WTC11 (cell line): ENCODE results near the gene CAMTA1. TPM values are rescaled to one million over a fixed set of nuclear protein-coding genes. Genes with fewer than 3 reads are reported as not detected.
"Not testable (repeated sequence)": the region's sequence is repeated elsewhere in the genome, so short reads cannot be mapped to it uniquely, and the experiment has no call there.

Source experiments
- ATAC-seq: fragments of 200-7000 bp; cut with Tn5 transposase; 2 replicates; pipeline ENCODE4 v1.10.0; 2021; ENCODE audit warnings: mild to moderate bottlenecking, moderate library complexity
- CTCF ChIA-PET: fragments of 300-600 bp; sonication (Branson Sonifier 250); formaldehyde crosslinking; loops from one replicate; lab custom pipeline; 2021; ENCODE audit warnings: antibody characterized with exemption; lab: Charles Lee
- POLR2A ChIA-PET: fragments of 350-600 bp; sonication (Branson Sonifier 250); formaldehyde crosslinking; loops from one replicate; lab custom pipeline; 2021; ENCODE audit warnings: antibody characterized with exemption; lab: Charles Lee
- DNase-seq: peaks from one replicate; pipeline ENCODE4 v3.0.0; 2021; ENCODE audit warnings: low spot score
- H3K27ac Mint-ChIP-seq: 2 replicates; pipeline ENCODE4 v1.8.0; 2021; ENCODE audit warnings: mixed read lengths
- H3K27me3 Mint-ChIP-seq: 2 replicates; pipeline ENCODE4 v1.8.0; 2021; ENCODE audit warnings: low read depth, mild to moderate bottlenecking, moderate library complexity, mixed read lengths
- H3K36me3 Mint-ChIP-seq: 2 replicates; pipeline ENCODE4 v1.8.0; 2021; ENCODE audit warnings: mixed read lengths
- H3K4me1 Mint-ChIP-seq: 2 replicates; pipeline ENCODE4 v1.8.0; 2022; ENCODE audit warnings: mixed read lengths
- H3K4me3 Mint-ChIP-seq: 2 replicates; pipeline ENCODE4 v1.8.0; 2021; ENCODE audit warnings: mild to moderate bottlenecking, moderate library complexity, mixed read lengths
- H3K9me3 Mint-ChIP-seq: 2 replicates; pipeline ENCODE4 v1.8.0; 2021; ENCODE audit warnings: mixed read lengths
- GTF2I ChIP-seq: fragments of 250-450 bp; sonication (Bioruptor Pico); conservative IDR thresholded peaks from 2 replicates; pipeline ENCODE4 v1.4.0; 2021; ENCODE audit warnings: mild to moderate bottlenecking
- KAT7 ChIP-seq: sonication (generic); formaldehyde crosslinking; IDR thresholded peaks from 2 replicates; pipeline ENCODE4 v1.8.1; 2023; ENCODE audit warnings: missing genetic modification reagents, mild to moderate bottlenecking, borderline replicate concordance
- MYBL2 ChIP-seq: sonication (generic); formaldehyde crosslinking; IDR thresholded peaks from 2 replicates; pipeline ENCODE4 v1.8.1; 2023; ENCODE audit warnings: mild to moderate bottlenecking, moderate library complexity, missing genetic modification reagents
- NFATC4 ChIP-seq: fragments of 250-450 bp; sonication (Bioruptor Pico); IDR thresholded peaks from 2 replicates; pipeline ENCODE4 v1.9.0; 2021; ENCODE audit warnings: mild to moderate bottlenecking
- OVOL2 ChIP-seq: fragments of 250-450 bp; sonication (Bioruptor Pico); IDR thresholded peaks from 2 replicates; pipeline ENCODE4 v1.9.0; 2021; ENCODE audit warnings: mild to moderate bottlenecking, borderline replicate concordance
- TEAD1 ChIP-seq: sonication (generic); formaldehyde crosslinking; IDR thresholded peaks from 2 replicates; pipeline ENCODE4 v1.8.0; 2022; ENCODE audit warnings: mild to moderate bottlenecking, missing genetic modification reagents
- TP53 ChIP-seq: sonication (generic); formaldehyde crosslinking; IDR thresholded peaks from 2 replicates; pipeline ENCODE4 v1.8.1; 2023; ENCODE audit warnings: mild to moderate bottlenecking, missing genetic modification reagents
- ZBTB21 ChIP-seq: sonication (generic); formaldehyde crosslinking; IDR thresholded peaks from 2 replicates; pipeline ENCODE4 v1.8.1; 2023; ENCODE audit warnings: mild to moderate bottlenecking, missing genetic modification reagents, borderline replicate concordance
- ZNF423 ChIP-seq: fragments of 250-450 bp; sonication (Bioruptor Pico); IDR thresholded peaks from 2 replicates; pipeline ENCODE4 v2.1.2; 2022; ENCODE audit warnings: mild to moderate bottlenecking, moderate library complexity
- ZNF532 ChIP-seq: fragments of 250-450 bp; sonication (Bioruptor Pico); IDR thresholded peaks from 2 replicates; pipeline ENCODE4 v1.9.0; 2021; ENCODE audit warnings: mild to moderate bottlenecking, borderline replicate concordance
- total RNA-seq: library from RNA; stranded (reverse); gene quantifications from 3 replicates; pipeline ENCODE4 v1.2.3, GENCODE V29; 2021
- TF ChIP-seq, protein P1 (sequence below): sonication (generic); formaldehyde crosslinking; IDR thresholded peaks from 2 replicates; pipeline ENCODE4 v1.8.1; 2023; ENCODE audit warnings: mild to moderate bottlenecking, missing genetic modification reagents, moderate library complexity
- TF ChIP-seq, protein P2 (sequence below): sonication (generic); formaldehyde crosslinking; IDR thresholded peaks from 2 replicates; pipeline ENCODE4 v1.8.1; 2023; ENCODE audit warnings: mild to moderate bottlenecking, missing genetic modification reagents, borderline replicate concordance
- TF ChIP-seq, protein P3 (sequence below): sonication (generic); formaldehyde crosslinking; IDR thresholded peaks from 2 replicates; pipeline ENCODE4 v1.8.0; 2022; ENCODE audit warnings: mild to moderate bottlenecking, missing genetic modification reagents
- TF ChIP-seq, protein P4 (sequence below): sonication (generic); formaldehyde crosslinking; IDR thresholded peaks from 2 replicates; pipeline ENCODE4 v1.8.1; 2022; ENCODE audit warnings: missing genetic modification reagents, borderline replicate concordance
- TF ChIP-seq, protein P5 (sequence below): sonication (generic); formaldehyde crosslinking; IDR thresholded peaks from 2 replicates; pipeline ENCODE4 v1.8.0; 2023; ENCODE audit warnings: missing genetic modification reagents, mild to moderate bottlenecking, borderline replicate concordance

CAMTA1 gene
- total RNA-seq, 1 experiment from 2014 or later = 86.4 TPM

- TF ChIP-seq TP53 (CRISPR knock-in tag) = no peak
- no peak for TF ChIP-seq OVOL2 (CRISPR knock-in tag)
- TF ChIP-seq, protein P1, sequence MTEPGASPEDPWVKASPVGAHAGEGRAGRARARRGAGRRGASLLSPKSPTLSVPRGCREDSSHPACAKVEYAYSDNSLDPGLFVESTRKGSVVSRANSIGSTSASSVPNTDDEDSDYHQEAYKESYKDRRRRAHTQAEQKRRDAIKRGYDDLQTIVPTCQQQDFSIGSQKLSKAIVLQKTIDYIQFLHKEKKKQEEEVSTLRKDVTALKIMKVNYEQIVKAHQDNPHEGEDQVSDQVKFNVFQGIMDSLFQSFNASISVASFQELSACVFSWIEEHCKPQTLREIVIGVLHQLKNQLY = no peak
- TF ChIP-seq, protein P2, sequence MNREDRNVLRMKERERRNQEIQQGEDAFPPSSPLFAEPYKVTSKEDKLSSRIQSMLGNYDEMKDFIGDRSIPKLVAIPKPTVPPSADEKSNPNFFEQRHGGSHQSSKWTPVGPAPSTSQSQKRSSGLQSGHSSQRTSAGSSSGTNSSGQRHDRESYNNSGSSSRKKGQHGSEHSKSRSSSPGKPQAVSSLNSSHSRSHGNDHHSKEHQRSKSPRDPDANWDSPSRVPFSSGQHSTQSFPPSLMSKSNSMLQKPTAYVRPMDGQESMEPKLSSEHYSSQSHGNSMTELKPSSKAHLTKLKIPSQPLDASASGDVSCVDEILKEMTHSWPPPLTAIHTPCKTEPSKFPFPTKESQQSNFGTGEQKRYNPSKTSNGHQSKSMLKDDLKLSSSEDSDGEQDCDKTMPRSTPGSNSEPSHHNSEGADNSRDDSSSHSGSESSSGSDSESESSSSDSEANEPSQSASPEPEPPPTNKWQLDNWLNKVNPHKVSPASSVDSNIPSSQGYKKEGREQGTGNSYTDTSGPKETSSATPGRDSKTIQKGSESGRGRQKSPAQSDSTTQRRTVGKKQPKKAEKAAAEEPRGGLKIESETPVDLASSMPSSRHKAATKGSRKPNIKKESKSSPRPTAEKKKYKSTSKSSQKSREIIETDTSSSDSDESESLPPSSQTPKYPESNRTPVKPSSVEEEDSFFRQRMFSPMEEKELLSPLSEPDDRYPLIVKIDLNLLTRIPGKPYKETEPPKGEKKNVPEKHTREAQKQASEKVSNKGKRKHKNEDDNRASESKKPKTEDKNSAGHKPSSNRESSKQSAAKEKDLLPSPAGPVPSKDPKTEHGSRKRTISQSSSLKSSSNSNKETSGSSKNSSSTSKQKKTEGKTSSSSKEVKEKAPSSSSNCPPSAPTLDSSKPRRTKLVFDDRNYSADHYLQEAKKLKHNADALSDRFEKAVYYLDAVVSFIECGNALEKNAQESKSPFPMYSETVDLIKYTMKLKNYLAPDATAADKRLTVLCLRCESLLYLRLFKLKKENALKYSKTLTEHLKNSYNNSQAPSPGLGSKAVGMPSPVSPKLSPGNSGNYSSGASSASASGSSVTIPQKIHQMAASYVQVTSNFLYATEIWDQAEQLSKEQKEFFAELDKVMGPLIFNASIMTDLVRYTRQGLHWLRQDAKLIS = no peak
- TF ChIP-seq NFATC4 = no peak
- TF ChIP-seq, all 79 proteins: peak for 0
These were observed 920.6 kb downstream of the CAMTA1 start (continued) for GRCh38 chr1:7705908-7706216.

- Mint-ChIP-seq H3K36me3 (no peaks in the 10 kb centered on the region), H3K9me3 (no peaks in the 10 kb centered on the region), H3K4me1 (peaks cover 5% of the 10 kb centered on the region), H3K27me3 (peaks cover 34% of the 10 kb centered on the region), H3K27ac (no peak overlapping the region), H3K4me3 (no peak overlapping the region)
- DNase-seq (no peak), ATAC-seq (no peak)
- POLR2A ChIA-PET = no interaction called here
- CTCF ChIA-PET = interaction anchor here (2.2 kb wide), 1 partner anchor 38 kb away, joined by 8 read pairs; no protein-coding TSS in a partner anchor
- TF ChIP-seq ZNF532 (CRISPR knock-in tag) (no peak), GTF2I (no peak), MYBL2 (CRISPR knock-in tag) (no peak), ZNF423 (CRISPR knock-in tag) (no peak)
- TF ChIP-seq, protein P3, sequence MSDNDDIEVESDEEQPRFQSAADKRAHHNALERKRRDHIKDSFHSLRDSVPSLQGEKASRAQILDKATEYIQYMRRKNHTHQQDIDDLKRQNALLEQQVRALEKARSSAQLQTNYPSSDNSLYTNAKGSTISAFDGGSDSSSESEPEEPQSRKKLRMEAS = no peak
These were observed 922.3 kb downstream of the CAMTA1 start for GRCh38 chr1:7707527-7707926.

DNA sequence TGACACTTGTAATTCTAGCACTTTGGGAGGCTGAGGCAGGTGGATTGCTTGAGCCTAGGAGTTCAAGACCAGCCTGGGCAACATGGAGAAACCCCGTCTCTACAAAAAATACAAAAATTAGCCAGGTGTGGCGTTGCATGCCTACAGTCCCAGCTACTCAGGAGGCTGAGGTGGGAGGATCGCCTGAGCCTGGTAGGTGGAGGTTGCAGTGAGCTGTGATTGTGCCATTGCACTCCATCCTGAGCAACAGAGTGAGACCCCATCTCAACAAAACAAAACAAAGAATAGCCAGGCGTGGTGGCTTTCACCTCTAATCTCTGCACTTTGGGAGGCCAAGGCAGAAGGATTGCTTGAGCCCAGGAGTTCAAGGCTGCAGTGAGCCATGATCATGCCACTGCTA lies 922.8 kb downstream of the CAMTA1 start:
- H3K27me3 Mint-ChIP-seq = peaks cover 29% of the 10 kb centered on the region
- H3K4me3 Mint-ChIP-seq, DNase-seq, H3K9me3 Mint-ChIP-seq, POLR2A ChIA-PET, H3K4me1 Mint-ChIP-seq, H3K27ac Mint-ChIP-seq, ATAC-seq, H3K36me3 Mint-ChIP-seq: not testable (repeated sequence)
- CTCF ChIA-PET = interaction anchor here (2.2 kb wide), 1 partner anchor 38 kb away, joined by 8 read pairs; no protein-coding TSS in a partner anchor

- Mint-ChIP-seq H3K4me3 (no peak overlapping the region), H3K36me3 (no peaks in the 10 kb centered on the region), H3K4me1 (no peaks in the 10 kb centered on the region), H3K9me3 (no peaks in the 10 kb centered on the region), H3K27ac (no peak overlapping the region), H3K27me3 (peaks cover 19% of the 10 kb centered on the region)
- ATAC-seq (no peak), DNase-seq (no peak)
- ChIA-PET CTCF (interaction anchor here (0.6 to 1.2 kb wide), 2 partner anchors 23 to 42 kb away, joined by 4 read pairs; no protein-coding TSS in a partner anchor), POLR2A (no interaction called here)
- TF ChIP-seq TEAD1 (CRISPR knock-in tag) (no peak), ZBTB21 (CRISPR knock-in tag) (no peak), KAT7 (CRISPR knock-in tag) (no peak), ZNF423 (CRISPR knock-in tag) (no peak), GTF2I (no peak)
- TF ChIP-seq, protein P3 = no peak
- TF ChIP-seq, protein P4, sequence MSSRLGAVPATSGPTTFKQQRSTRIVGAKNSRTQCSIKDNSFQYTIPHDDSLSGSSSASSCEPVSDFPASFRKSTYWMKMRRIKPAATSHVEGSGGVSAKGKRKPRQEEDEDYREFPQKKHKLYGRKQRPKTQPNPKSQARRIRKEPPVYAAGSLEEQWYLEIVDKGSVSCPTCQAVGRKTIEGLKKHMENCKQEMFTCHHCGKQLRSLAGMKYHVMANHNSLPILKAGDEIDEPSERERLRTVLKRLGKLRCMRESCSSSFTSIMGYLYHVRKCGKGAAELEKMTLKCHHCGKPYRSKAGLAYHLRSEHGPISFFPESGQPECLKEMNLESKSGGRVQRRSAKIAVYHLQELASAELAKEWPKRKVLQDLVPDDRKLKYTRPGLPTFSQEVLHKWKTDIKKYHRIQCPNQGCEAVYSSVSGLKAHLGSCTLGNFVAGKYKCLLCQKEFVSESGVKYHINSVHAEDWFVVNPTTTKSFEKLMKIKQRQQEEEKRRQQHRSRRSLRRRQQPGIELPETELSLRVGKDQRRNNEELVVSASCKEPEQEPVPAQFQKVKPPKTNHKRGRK (CRISPR knock-in tag) = no peak
- TF ChIP-seq, protein P5, sequence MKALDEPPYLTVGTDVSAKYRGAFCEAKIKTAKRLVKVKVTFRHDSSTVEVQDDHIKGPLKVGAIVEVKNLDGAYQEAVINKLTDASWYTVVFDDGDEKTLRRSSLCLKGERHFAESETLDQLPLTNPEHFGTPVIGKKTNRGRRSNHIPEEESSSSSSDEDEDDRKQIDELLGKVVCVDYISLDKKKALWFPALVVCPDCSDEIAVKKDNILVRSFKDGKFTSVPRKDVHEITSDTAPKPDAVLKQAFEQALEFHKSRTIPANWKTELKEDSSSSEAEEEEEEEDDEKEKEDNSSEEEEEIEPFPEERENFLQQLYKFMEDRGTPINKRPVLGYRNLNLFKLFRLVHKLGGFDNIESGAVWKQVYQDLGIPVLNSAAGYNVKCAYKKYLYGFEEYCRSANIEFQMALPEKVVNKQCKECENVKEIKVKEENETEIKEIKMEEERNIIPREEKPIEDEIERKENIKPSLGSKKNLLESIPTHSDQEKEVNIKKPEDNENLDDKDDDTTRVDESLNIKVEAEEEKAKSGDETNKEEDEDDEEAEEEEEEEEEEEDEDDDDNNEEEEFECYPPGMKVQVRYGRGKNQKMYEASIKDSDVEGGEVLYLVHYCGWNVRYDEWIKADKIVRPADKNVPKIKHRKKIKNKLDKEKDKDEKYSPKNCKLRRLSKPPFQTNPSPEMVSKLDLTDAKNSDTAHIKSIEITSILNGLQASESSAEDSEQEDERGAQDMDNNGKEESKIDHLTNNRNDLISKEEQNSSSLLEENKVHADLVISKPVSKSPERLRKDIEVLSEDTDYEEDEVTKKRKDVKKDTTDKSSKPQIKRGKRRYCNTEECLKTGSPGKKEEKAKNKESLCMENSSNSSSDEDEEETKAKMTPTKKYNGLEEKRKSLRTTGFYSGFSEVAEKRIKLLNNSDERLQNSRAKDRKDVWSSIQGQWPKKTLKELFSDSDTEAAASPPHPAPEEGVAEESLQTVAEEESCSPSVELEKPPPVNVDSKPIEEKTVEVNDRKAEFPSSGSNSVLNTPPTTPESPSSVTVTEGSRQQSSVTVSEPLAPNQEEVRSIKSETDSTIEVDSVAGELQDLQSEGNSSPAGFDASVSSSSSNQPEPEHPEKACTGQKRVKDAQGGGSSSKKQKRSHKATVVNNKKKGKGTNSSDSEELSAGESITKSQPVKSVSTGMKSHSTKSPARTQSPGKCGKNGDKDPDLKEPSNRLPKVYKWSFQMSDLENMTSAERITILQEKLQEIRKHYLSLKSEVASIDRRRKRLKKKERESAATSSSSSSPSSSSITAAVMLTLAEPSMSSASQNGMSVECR (CRISPR knock-in tag) = no peak
These were observed 925.6 kb downstream of the CAMTA1 start for GRCh38 chr1:7710859-7711258.
